Activated CD4-positive, alpha-beta T cell treated with anti-CD3 and anti-CD28 coated beads, Interleukin-2, amount 50 U/mL, for 24 hours (primary cell): ENCODE results near the gene TNS3.

ENCODE experiments used
- DNase-seq, 2 donors: peaks; one replicate each; pipeline ENCODE4 v3.0.0-alpha.2; 2020; ENCODE audit warnings: low read depth in 1 of 2, low spot score in 1 of 2

TNS3 gene

GRCh38 chr7:47582764-47583738 lies 1.1 kb upstream of the TNS3 start:
- no peak for DNase-seq

GRCh38 chr7:47581438-47581803 lies 490 bp downstream of the TNS3 start:
- DNase-seq: no peak

- no peak for DNase-seq
Observed at GRCh38 chr7:47580811-47581331, 1.0 kb downstream of the TNS3 start.

GRCh38 chr7:47580175-47580706 lies 1.7 kb downstream of the TNS3 start:
- no peak for DNase-seq

DNA sequence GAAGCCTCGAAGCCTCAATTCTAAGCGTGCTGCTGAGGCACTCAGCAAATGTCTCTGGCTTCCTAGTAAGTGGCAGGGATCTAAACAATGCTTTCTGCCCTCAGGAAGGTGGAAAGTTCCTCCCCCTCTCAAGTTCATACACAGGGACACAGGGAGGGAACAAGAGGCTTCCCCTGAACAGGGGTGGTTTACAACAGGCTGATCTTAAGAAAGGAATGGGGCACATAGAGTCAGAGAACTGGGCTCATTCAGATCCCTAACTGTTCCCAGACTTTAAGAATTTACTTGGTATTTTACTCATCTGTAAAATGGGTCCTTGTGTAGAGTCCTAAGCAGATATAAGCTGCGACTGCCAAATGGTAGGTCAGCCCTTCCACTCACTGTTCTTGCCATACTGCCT lies 2.5 kb downstream of the TNS3 start:
- DNase-seq: no peak

- DNase-seq: no peak
Observed at GRCh38 chr7:47578579-47579270, 3.2 kb downstream of the TNS3 start.

DNA sequence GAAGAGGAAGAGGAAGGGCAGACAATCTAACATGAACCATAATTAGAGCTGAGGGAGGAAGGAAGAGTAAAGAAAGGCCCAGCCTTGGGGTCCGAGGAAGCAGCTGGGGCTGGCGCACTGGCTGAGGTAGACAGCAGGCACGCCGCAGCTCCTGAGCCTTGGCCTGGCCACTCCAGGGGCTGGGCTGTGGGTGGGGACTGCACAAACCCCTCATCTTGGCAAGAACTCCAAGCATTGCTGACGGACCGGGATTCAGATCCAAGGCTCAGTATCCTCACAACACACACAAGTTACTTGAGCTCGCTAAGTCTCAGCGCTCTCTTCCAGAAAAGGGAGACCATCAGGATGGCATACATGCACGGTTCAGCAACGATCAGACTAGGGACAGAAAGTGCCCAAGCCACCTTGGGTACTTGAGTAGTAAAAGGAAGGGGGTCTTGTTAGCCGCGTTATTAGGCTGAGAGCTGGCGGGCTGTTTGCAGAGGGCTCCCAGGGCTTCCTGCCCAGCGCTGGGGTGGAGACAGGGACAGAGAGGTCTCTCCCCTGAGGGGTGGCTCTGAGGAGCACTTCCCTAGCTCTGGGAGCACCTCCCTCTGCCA lies 4.5 kb downstream of the TNS3 start:
- DNase-seq: no peak

- DNase-seq: no peak
Observed at GRCh38 chr7:47576866-47577306, 5.0 kb downstream of the TNS3 start.

DNA sequence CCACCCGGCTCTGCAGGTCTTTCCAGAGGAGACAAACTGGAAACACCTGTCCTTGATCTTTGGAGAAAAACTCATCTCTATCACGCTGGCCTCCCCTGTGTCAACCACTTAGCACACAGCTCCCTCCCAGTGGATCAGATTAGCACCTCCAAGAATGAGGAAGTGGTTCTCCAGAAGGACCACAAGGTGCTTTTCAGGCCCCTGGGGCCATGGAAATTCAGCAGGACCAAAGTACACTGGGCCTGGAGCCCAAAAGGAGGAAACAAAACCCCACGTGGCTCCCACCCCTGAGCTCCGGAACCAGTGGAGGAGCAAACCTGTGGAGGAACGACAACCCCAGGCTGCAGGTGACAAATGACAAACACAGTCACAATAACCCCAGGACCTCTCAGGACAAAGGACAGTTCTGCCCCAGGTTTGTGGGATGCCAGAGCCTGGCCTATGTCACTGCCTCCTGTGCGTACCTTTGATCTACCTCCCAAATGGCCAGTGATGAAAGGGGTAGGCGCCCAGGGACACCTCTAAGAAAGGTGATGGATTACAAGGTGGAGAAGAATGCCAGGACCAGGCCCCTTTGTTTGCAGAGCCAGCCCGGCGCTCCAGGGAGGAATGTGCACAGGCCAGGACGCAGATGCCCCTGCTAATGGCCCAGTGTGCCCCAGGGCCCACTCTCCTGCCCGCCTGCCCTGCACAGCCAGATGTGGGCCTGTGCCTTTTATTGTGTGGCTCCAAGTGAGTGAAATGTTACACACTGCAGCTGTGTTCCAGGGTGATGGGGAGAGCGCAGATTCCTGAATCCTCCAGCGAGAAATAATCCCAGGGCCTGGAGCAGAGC lies 5.7 kb downstream of the TNS3 start:
- no peak for DNase-seq

GRCh38 chr7:47574482-47575329 lies 7.2 kb downstream of the TNS3 start:
- no peak for DNase-seq

DNA sequence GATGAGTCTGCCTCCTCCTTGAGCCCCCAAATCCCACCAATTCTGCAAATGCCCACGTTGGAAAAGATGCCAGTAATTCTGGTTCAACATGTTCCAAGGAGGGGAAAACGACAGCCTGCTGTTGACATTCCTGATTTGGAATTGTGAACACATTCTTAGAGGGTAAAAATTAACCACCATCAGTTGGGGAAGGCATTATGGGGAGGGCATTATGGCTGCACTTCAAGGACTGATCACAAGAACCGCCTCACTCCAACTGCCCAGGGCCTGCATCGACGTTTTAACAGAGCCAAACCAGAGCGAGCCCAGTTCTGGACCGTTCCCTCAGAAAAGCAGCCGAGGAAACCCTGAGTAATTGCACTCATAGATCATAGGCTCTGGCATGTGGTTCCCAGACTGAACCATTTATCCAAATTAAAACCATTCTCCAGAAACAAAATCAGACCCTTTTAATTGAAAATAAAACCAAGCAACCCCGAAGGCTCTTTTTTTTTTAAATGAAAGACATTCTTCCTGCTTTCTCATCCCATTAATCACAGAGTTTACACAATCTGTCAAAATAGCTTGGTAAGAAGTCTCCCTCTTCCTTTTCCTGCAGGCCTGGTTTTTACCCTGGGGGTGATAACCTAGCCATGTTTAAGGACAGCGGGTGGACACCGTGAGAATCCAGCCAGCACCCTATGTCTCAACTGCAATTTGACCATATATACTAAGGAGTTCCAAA lies 8.0 kb downstream of the TNS3 start:
- DNase-seq: no peak

DNA sequence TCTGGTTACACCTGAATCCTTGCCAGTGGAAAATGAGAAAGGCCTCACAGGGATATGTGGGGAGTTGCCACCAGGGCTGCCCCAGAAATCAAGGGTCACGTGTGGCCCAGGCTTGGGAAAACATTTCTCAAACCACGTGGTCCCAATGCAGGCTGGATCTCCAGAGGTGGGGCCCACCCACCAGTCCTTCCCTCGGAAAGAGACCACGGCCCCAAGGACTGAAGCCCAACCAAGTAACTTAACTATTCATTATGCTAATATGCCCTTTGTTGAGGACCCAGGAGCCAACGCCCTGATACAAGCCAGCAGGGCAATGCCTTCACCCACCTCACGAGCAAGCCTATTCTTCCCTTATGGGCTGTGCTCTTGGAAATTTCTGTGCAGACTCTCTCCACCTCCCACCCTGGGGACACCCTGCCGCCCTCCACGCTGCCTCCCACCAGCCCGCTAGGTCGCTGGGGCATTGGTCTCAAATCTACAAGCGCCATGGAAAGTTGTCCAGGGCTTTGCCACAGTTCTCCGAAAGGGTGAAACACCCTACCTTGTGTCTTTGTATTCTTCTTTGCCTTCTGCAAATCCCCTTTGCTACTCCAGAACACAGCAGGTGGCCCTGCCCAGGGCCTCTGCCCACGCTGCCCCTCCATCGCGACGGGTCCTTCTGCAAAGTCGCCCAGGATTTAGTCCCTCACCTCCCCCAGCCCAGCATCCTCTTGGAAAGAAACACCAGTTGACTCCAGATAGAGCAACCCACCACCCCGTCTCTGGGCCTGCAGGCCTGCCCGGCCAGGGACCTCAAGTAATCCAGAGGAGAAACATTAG lies 8.8 kb downstream of the TNS3 start:
- DNase-seq: no peak

DNA sequence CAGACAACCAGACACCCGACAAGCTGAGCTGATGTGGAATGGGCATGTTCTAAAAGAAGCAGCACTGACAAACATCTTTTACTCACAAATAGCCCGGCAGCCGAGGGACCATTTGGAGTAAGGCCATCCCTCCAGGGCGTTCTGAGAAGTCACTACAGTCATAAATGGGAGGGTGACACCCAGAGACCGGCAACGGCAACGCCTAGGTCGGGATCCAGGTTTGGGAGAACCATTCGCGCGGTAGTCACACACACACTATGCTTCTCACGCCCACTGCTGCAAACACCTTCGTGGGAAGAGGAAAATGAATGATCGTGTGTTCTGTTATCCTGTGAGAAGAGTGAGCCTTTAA lies 9.8 kb downstream of the TNS3 start:
- DNase-seq: no peak

DNA sequence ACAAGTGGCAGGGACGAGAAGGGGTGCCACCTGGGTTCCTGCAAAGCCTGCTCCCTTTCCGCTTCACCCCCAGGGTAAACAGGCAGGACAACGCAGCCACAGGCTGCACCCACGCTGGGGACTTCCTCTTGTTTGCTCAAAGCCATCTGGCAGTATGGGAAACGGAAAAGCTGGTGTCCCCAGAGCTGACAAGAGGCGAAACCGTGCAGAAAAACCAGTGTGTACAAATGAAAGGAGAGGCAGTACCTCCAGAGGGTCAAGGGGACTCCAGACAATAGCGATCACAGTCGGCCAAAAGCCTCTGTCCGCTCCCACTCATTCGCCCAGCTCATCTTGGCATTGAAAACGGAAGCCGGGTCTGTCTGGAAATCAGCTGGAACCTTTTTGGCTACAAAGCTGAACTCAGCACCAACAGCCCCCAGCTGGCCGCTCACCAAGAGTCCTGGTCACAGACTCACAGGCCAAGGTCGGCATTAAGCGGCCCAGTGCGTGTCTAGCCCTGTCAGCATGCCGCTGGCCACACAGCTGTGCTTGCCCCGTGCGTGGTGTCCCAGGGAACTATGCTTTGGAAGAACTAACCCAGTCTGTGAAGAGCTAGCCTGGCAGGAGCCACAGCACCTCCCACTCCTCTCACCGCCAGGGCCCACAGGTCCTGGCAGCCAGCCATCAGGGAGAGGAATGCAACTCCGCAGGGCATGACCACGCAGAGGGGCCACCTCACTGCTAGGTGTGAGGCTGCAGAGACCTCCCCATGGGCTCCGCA lies 10.4 kb downstream of the TNS3 start:
- DNase-seq: no peak

DNA sequence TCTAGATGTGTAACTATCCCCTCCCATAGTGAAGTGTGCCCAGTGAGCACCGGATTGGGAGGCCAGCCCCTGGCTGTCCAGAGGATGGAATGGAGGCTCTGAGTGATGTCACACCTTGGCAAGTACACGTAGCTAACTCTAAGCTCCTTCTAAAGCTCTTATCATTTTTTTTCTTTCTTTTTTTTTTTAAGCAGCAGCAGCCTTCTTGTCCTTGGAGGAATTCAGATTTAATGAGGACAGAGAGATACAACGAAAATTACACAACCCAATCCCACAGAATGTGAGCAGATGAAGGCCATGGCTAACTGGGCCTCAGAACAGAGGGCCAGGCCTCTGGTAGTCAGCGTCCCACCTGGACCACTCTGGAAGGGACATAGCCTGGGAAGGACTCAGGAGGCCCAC lies 11.3 kb downstream of the TNS3 start:
- DNase-seq: no peak

DNA sequence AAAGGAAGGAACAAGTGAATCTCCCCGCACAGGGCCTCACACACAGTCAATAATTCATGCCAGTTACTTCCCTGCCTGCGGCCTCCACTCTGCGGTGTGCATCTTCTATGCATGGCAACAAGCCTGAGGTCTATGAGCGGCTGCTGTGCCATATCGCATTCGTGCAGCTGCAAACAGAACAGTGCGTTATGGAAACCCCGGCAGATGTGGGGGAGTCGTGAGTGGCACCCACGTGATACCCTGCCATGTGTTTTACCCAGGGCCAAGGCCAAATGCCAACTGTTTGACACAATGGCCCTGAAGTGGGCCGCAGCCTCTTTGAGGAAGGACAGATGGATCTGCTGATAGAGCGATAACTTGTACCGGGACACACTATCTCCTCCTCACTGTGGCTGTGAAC lies 13.4 kb downstream of the TNS3 start:
- DNase-seq: no peak

DNA sequence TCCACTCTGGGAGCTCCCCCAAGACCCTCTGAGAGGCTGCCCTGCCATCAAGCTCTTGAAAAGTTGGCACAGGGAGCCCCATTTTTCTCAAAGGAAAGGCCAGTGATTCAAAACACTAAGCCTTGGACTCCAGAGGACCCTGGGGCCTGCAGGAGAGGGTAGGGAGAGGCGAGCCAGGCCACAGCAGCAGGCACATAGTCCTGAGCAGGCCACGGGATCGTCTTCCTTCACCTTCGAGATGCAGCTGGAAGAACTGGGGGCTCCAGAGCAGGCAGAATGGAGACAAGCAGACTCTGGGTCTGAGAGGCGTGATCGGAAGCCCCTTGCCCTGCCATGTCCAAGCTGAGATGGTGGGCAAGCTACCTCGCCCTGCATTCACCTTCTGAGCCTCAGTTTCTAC lies 13.9 kb downstream of the TNS3 start:
- no peak for DNase-seq
